ENCODE measurements around the gene SYNDIG1L.

DNA sequence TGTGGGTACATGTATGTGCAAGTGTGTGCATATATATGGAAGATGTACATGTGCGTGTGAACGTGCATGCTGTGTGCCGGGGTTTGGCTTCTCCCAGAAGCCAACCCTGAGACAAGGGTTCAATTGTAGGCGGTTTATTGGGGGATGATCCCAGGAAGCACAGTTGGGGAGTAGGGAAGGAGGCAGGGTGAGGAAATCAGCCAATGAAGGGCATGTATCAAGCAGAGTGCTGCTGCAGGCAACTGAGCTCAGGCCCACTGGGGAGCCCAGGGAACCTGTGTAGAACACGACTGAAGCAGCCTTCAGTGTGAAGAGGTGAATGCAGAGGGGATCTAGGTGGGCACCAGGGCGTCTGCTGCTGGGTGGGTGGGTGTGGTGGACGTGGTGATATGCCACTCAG, 21.6 kb downstream of the SYNDIG1L start:
- TF ChIP-seq SP2 (IDR thresholded peaks at IDR 0.05; ENCODE audit: low read length) = no peak
- no peak for TF ChIP-seq CTCF (IDR thresholded peaks at IDR 0.05; ENCODE audit: control extremely low read depth in 1 of 3, insufficient read depth in 1 of 3, low read depth in 1 of 3, low read length in 3 of 3)
- no peak for TF ChIP-seq PHF8 (conservative IDR thresholded peaks at IDR 0.05; ENCODE audit: low read depth, low read length)
- TF ChIP-seq SUZ12 (IDR thresholded peaks at IDR 0.05; ENCODE audit: low read length) = no peak
- no peak for TF ChIP-seq CHD7 (IDR thresholded peaks at IDR 0.05; ENCODE audit: insufficient replicate concordance, low read length)
- TF ChIP-seq POLR2A (IDR thresholded peaks at IDR 0.05; ENCODE audit: control extremely low read depth in 1 of 2, low read depth in 2 of 2, low read length in 2 of 2) = no peak
- no peak for TF ChIP-seq RAD21 (IDR thresholded peaks at IDR 0.05 in 1 of 2, conservative IDR thresholded peaks at IDR 0.05 in 1 of 2; ENCODE audit: low read depth in 2 of 2, low read length in 2 of 2)
- no peak for TF ChIP-seq YY1 (IDR thresholded peaks at IDR 0.05; ENCODE audit: low read depth, low read length)
- no peak for TF ChIP-seq SIN3A (conservative IDR thresholded peaks at IDR 0.05 in 1 of 2, IDR thresholded peaks at IDR 0.05 in 1 of 2; ENCODE audit: low read depth in 1 of 2, low read length in 2 of 2)

All from H1 (cell line).